Mesodermal cell (in vitro differentiated cells): ENCODE measurements around the gene HDDC3.

ENCODE experiments used
- H3K27ac ChIP-seq: 2 replicates; pipeline ENCODE4 v1.7.0; 2013; ENCODE audit warnings: mild to moderate bottlenecking, low read depth, low read length, moderate library complexity; ENCODE audit not compliant: severe bottlenecking
- H3K36me3 ChIP-seq: 2 replicates; pipeline ENCODE4 v1.7.1; 2013; ENCODE audit warnings: mild to moderate bottlenecking, low read length, moderate library complexity; ENCODE audit not compliant: control insufficient read depth, insufficient read depth
- H3K4me1 ChIP-seq: one replicate; pipeline ENCODE4 v1.7.1; 2013; ENCODE audit warnings: mild to moderate bottlenecking, low read length; ENCODE audit not compliant: insufficient read depth, control insufficient read depth, poor library complexity, severe bottlenecking
- H3K4me3 ChIP-seq: 2 replicates; pipeline ENCODE4 v1.7.0; 2013; ENCODE audit warnings: low read length, control low read depth, mild to moderate bottlenecking; ENCODE audit not compliant: insufficient read depth, poor library complexity, severe bottlenecking; ENCODE audit errors: extremely low read depth
- H3K9me3 ChIP-seq: 2 replicates; pipeline ENCODE4 v1.7.1; 2013; ENCODE audit warnings: mild to moderate bottlenecking, low read length, moderate library complexity; ENCODE audit not compliant: control insufficient read depth
- WGBS, 2 experiments: methylation state at CpG; one replicate each; pipeline ENCODE4 v1.1.5; 2013; ENCODE audit warnings: missing lambda C conversion rate in 2 of 2; ENCODE audit not compliant: insufficient coverage in 2 of 2; 5-methylcytosine and 5-hydroxymethylcytosine counted together

HDDC3 gene

DNA sequence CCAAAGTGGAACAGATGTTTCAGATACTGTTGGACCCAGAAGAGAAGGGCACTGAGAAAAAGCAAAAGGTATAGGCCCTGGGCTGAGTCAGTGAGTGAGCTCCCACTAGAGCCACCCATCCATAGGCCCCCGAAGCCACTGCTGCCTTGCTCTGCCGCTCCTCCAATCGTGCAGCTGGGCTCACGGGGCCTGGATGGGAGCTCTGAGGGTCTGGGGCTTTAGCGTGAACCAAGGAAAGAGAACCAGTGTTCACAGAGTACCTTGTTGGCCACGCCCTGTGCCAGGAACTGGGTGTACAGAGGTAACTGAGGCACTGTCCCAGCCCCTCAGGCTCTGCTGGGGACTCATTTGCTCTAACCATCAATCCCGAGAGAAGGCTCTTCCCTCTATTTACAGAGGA lies 7.4 kb upstream of the HDDC3 start:
- WGBS, 2 experiments, result 95 to 97% methylated on average over 4 to 7 of the region's 7 CpGs
- no peak overlapping the region for H3K27ac ChIP-seq
- peaks cover 8% of the 10 kb centered on the region for H3K4me1 ChIP-seq
- H3K36me3 ChIP-seq, result peaks cover 82% of the 10 kb centered on the region
- no peak overlapping the region for H3K4me3 ChIP-seq
- H3K9me3 ChIP-seq, result no peaks in the 10 kb centered on the region

- peaks cover 67% of the 10 kb centered on the region for H3K36me3 ChIP-seq
- H3K27ac ChIP-seq, result no peak overlapping the region
- no peaks in the 10 kb centered on the region for H3K9me3 ChIP-seq
- H3K4me3 ChIP-seq, result no peak overlapping the region
- H3K4me1 ChIP-seq, result peaks cover 8% of the 10 kb centered on the region
- 95 to 97% methylated on average over 3 to 4 of the region's 5 CpGs for WGBS, 2 experiments
These were observed 5.9 kb upstream of the HDDC3 start for GRCh38 chr15:90938261-90938660.

- peaks cover 13% of the 10 kb centered on the region for H3K4me1 ChIP-seq
- peaks cover 53% of the 10 kb centered on the region for H3K36me3 ChIP-seq
- H3K9me3 ChIP-seq, result no peaks in the 10 kb centered on the region
- H3K27ac ChIP-seq, result no peak overlapping the region
- WGBS, 2 experiments, result 67 to 100% methylated on average over 1 of the region's 1 CpG
- H3K4me3 ChIP-seq, result no peak overlapping the region
These were observed 4.5 kb upstream of the HDDC3 start for GRCh38 chr15:90936823-90937222.

DNA sequence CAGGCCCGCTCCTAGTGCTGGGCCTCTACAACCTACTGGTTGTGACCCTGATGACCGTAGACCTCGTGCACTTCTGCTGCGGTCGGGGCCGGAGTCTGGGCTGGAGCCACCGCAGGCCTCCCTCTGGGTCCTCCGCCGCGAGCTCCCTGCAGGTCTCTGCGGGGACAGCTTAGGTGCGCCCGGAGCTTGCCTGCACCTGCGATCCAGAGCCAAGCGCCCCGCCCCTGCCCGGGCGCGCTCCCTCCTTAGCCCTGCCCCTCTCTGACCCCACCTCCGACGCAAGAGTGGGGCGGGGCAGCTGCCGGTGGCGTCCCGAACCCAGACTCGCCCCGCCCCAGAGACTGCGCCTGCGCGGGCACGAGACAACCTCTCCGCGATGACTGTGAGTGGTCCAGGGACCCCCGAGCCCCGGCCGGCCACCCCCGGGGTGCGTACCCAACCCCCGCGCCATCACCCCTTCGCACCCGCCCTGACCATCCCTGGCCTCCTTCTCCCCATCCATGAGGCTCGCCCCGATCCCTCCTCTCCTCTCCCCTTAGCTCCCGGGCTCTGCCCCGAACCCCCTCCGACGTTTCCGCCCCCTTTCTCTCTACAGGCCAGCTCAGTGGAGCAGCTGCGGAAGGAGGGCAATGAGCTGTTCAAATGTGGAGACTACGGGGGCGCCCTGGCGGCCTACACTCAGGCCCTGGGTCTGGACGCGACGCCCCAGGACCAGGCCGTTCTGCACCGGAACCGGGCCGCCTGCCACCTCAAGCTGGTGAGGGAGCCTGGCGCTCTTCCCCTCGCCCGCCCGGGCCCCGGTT lies 2.8 kb upstream of the HDDC3 start, which contains the start of gene UNC45A:
UNC45A (plus strand) TSS at position 337 of the 803 bp plus-strand sequence; CDS start at position 377, 40 bp downstream.
- Histone ChIP-seq H3K9me3 (no peaks in the 10 kb centered on the region), H3K27ac (no peak within 1 kb of the TSS), H3K36me3 (peaks cover 37% of the 10 kb centered on the region), H3K4me1 (peaks cover 13% of the 10 kb centered on the region), H3K4me3 (peak within 1 kb of the TSS; percentile 65)
- 1 to 2% methylated on average over 40 to 53 of the region's 65 CpGs for WGBS, 2 experiments

- peaks cover 30% of the 10 kb centered on the region for H3K36me3 ChIP-seq
- peak overlapping the region; percentile 65 for H3K4me3 ChIP-seq
- WGBS, 2 experiments, result 3 to 5% methylated on average over 13 to 17 of the region's 19 CpGs
- H3K4me1 ChIP-seq, result peaks cover 13% of the 10 kb centered on the region
- H3K27ac ChIP-seq, result no peak overlapping the region
- no peaks in the 10 kb centered on the region for H3K9me3 ChIP-seq
These were observed 2.1 kb upstream of the HDDC3 start for GRCh38 chr15:90934256-90934948.

- peaks cover 13% of the 10 kb centered on the region for H3K4me1 ChIP-seq
- peaks cover 20% of the 10 kb centered on the region for H3K36me3 ChIP-seq
- no peaks in the 10 kb centered on the region for H3K9me3 ChIP-seq
- WGBS, 2 experiments, result 89 to 93% methylated on average over 1 of the region's 1 CpG
- no peak overlapping the region for H3K27ac ChIP-seq
- H3K4me3 ChIP-seq, result no peak overlapping the region
These were observed 952 bp upstream of the HDDC3 start for GRCh38 chr15:90933301-90933700.

DNA sequence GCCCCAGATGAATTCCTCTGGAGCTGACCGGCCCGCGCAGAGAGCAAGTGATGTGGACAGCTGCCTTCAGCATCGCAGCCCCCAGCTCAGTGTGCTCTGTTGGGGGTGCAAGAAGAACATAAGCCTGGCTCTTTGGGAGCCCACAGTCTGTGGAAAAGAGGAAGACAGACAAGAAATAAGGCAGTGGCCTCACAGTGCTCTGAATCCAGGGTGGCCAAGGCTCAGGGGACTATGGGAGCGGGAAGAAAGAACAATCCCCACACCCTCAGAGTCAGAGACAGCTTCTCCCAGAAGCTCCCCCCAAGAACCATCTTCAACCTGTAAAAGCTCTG lies 277 bp upstream of the HDDC3 start:
- H3K4me3 ChIP-seq, result peak overlapping the region; percentile 81
- 6 to 19% methylated on average over 4 to 5 of the region's 5 CpGs for WGBS, 2 experiments
- no peak overlapping the region for H3K27ac ChIP-seq
- peaks cover 14% of the 10 kb centered on the region for H3K36me3 ChIP-seq
- H3K4me1 ChIP-seq, result peaks cover 13% of the 10 kb centered on the region
- no peaks in the 10 kb centered on the region for H3K9me3 ChIP-seq

- Histone ChIP-seq H3K4me3 (peak overlapping the region; percentile 81), H3K9me3 (no peaks in the 10 kb centered on the region), H3K36me3 (peaks cover 2% of the 10 kb centered on the region), H3K27ac (no peak overlapping the region), H3K4me1 (peaks cover 13% of the 10 kb centered on the region)
- 27 to 32% methylated on average over 5 to 6 of the region's 6 CpGs for WGBS, 2 experiments
These were observed 848 bp downstream of the HDDC3 start for GRCh38 chr15:90931575-90931827.

DNA sequence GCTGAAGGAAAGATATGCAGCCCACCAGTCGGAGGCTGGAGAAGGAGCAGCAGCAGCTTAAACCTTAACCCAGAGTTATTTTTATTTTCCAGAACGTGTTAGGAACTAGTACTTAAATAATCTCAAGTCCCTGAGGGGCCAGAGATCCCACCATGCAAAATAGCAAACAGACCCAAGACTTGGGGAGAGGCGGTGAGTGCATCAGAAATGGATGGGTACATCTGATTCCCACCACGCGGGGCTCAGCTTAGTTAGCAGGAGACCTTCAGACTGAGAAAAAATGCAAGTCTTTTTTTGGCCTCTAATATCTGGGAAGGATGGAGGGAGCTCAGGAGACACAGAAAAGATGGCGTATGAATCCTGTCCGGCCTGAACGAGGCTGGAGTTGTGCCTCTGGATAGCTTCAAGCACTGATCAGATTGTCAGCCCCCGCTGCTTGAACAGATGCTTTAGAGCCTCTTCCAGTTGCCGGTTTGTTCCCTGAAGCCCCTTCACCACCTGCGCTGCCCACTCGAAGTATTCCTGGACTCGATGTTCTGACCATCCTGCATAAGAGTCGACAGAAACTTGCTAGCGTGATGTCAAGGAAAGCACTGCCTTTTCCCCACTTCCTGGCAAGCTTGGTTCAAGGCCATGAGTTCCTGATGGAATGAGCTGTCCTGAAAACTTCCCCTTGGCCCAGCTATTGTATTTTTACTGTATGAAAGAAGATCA lies 1.3 kb downstream of the HDDC3 start:
- no peak overlapping the region for H3K27ac ChIP-seq
- H3K36me3 ChIP-seq, result no peaks in the 10 kb centered on the region
- H3K9me3 ChIP-seq, result no peaks in the 10 kb centered on the region
- H3K4me1 ChIP-seq, result peaks cover 9% of the 10 kb centered on the region
- WGBS, 2 experiments, result 94 to 95% methylated on average over 14 of the region's 15 CpGs
- peak overlapping the region; percentile 81 for H3K4me3 ChIP-seq

GRCh38 chr15:90929246-90930019 lies 2.9 kb downstream of the HDDC3 start:
- Histone ChIP-seq H3K4me1 (peaks cover 4% of the 10 kb centered on the region), H3K36me3 (no peaks in the 10 kb centered on the region), H3K27ac (no peak overlapping the region), H3K9me3 (no peaks in the 10 kb centered on the region), H3K4me3 (no peak overlapping the region)
- 95 to 96% methylated on average over 16 of the region's 21 CpGs for WGBS, 2 experiments
